Esophagus squamous epithelium (tissue), 4 donors: ENCODE data around the gene RGS7.

Experiments
- CTCF ChIP-seq, 6 experiments: fragments of 450-650 bp in 4 of 6; fragments of 200-600 bp in 2 of 6; sonication (generic) in 2 of 6; IDR thresholded peaks; one replicate each; pipeline ENCODE4 v1.5.1; 2016 to 2019; ENCODE audit warnings: antibody characterized with exemption in 6 of 6, mild to moderate bottlenecking in 4 of 6, moderate library complexity in 4 of 6
- POLR2A ChIP-seq, 4 donors: fragments of 450-650 bp; IDR thresholded peaks; one replicate each; pipeline ENCODE4 v1.6.1; 2017; ENCODE audit warnings: antibody characterized with exemption in 4 of 4, mild to moderate bottlenecking in 4 of 4, moderate library complexity in 3 of 4

GRCh38 chr1:241355311-241356010 lies 1.5 kb downstream of the RGS7 start:
- TF ChIP-seq POLR2A (IDR thresholded peaks at IDR 0.05) (no peak), CTCF (IDR thresholded peaks at IDR 0.05) (no peak)
